AG09309 (cell line): Measurements from ENCODE around the gene RALB.

ENCODE experiments used
- DNase-seq: peaks from one replicate; pipeline ENCODE4 v3.0.0-alpha.2; 2010; ENCODE audit warnings: low read depth
- H3K4me3 ChIP-seq: 2 replicates; pipeline ENCODE4 v1.5.1; 2011; ENCODE audit warnings: mild to moderate bottlenecking, low read depth, low read length, moderate library complexity; ENCODE audit not compliant: control insufficient read depth
- TF ChIP-seq, protein P1 (sequence below): IDR thresholded peaks from 2 replicates; pipeline ENCODE4 v1.5.1; 2011; ENCODE audit warnings: mild to moderate bottlenecking, low read depth, low read length, inconsistent platforms; ENCODE audit not compliant: insufficient read depth, control insufficient read depth; ENCODE audit errors: missing control alignments

Gene RALB

DNA sequence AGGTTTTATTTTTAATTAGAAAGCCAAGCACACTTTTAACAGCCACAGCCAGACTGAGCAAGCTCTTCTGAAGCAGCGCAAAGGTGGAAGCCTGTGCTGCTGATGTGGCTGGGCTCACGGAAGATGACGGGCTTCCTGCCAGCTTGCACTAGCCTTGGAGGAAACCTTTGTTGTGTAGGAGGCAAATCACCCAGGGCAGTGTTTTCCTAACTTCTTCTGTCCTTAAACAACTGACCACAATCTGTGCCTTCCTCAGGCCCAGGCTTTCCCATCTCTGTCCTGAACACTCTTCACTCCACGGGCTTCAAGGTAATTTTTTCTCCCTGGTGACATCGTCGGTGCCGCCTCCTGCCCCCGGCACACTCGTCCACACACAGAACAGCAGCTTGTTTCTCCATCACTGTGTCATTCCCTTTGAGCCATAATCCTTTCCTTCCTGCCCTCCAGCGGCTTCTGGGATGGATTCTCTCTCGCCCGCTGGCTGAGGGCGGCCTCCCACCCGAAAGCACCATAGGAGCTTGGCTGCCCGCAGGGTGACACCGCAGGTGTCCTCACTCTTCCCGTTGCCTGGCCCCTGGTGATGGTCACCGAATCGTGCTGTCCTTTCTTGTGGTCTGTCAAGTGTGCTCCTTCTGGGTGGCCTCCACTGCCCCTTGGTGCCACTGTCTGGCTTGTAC is 62.2 kb downstream of the RALB start:
- H3K4me3 ChIP-seq, result no peak overlapping the region
- TF ChIP-seq, protein P1, sequence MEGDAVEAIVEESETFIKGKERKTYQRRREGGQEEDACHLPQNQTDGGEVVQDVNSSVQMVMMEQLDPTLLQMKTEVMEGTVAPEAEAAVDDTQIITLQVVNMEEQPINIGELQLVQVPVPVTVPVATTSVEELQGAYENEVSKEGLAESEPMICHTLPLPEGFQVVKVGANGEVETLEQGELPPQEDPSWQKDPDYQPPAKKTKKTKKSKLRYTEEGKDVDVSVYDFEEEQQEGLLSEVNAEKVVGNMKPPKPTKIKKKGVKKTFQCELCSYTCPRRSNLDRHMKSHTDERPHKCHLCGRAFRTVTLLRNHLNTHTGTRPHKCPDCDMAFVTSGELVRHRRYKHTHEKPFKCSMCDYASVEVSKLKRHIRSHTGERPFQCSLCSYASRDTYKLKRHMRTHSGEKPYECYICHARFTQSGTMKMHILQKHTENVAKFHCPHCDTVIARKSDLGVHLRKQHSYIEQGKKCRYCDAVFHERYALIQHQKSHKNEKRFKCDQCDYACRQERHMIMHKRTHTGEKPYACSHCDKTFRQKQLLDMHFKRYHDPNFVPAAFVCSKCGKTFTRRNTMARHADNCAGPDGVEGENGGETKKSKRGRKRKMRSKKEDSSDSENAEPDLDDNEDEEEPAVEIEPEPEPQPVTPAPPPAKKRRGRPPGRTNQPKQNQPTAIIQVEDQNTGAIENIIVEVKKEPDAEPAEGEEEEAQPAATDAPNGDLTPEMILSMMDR, result no peak
- no peak for DNase-seq

DNA sequence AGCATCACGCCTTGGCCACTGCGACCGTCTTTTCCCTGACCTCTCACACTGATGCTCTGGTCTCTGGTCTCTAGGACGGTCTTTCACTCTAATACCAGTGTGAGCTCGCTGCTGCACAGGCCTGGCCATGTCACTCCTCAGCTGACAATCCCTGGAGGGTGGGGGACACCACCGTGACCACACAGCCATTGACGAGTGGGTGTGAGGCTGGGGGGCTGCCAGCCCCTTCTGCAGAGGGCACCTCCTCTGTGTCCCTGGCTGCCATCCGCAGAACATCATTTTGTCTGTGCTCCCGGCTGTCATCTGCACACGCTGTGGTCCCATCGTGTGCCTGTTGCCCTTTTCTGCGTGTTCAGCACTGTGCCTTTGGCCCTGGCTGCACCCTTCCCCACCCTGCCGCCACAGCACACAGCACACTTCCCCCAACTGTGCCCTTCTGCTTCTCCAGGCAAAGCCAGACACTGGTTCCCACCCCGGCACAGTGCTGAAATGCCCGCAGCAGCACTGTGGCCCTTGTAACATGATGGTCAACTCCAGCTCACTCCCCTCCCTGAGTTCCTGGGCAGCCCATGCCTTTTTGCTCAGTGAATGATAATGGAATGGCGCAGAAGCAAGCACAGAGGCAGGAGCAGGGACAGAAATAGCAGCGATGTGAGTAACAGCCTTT is 62.8 kb downstream of the RALB start:
- TF ChIP-seq, protein P1, result no peak
- H3K4me3 ChIP-seq, result no peak overlapping the region
- no peak for DNase-seq

DNA sequence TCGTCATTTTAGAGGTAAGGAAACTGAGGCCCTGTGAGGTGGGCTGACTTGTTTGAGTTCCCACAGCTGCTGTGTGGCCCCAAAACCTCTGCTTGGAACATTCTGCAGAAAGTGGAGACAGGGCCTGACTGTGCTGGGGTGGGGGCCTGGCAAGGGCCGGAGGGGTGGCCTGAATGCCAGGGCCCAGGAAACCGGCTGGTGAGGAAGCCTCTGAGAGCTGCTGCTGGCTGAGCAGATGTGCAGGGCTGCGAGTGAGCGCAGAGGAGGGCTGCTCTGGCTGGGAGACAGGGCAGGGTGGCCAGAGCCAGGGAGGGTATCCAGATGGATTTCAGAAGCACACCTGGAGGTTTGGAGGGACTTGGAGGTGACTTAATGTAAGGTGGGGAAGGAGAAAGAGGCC is 63.4 kb downstream of the RALB start:
- no peak for DNase-seq
- TF ChIP-seq, protein P1, result no peak
- no peak overlapping the region for H3K4me3 ChIP-seq

DNA sequence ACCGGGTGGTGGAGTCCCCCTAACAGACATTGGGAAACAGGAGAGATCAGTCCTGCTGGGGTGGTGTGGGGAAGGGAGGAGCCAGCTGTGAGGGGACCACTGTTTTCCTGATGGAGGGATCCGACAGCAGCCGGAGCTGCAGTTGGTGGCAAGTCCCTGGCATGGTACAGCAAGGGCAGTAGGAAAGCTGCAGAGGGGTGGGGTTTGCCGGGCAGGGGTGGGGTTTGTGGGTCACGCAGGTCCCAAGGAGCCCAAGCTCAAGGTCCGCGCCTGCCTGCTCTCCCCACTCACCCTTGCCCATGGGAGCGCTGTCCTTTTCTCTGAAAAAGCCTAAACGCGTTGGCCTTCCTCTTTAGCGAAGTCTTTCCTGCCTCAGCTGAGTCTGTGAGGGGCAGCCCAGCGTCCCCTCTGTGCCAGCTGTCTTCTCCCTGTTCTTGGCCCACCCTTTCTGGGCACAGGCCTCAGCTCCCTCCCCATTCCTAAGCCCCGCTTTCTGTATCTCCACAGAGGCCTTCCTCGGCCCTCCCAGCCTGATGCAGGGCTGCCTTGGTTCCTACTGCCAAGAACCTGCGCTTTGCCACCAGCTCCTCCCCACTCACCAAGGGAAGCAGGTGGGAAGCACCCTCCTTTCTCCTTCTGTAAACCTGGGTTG is 64.0 kb downstream of the RALB start:
- no peak for DNase-seq
- TF ChIP-seq, protein P1, result no peak

DNA sequence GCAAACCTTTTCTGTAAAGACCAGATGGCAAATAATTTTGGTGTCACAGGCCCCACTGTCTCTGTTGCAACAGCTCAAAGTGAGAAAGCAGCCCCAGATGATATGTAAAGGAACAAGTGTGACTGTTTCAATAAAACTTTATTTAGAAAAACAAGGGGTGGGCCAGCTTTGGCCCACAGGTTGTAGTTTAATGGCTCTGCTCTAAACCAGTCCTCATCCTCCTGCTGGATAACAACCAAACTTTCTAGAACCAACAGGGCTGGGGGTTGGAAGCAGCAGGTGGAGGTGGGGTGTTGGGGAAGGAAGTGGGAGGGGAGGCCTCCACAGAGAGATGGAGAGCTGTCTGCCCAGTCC is 64.5 kb downstream of the RALB start:
- H3K4me3 ChIP-seq, result no peak overlapping the region
- TF ChIP-seq, protein P1, result no peak
- no peak for DNase-seq

More for the DNA sequence above, 64.0 kb downstream of the RALB start:
- H3K4me3 ChIP-seq, result no peak overlapping the region

DNA sequence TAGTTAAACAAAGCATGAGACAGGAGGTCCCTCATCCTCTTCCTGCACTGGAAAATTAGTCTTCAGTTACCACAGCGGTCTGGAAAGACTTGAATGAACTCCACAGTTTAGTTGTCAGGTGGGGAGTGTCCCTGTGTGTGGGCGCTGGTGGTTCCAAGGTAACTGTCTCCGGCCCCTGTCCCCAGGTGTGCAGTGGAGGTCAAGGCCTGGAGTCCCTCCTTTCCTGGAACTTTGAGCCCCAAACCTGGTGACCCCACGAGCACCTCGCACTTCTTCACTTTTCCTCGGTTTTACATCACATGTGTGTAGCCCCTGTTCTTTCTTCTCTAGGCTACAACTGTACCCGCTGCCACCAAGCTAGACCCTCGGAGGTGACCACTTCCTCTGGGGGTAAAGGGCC is 65.3 kb downstream of the RALB start:
- TF ChIP-seq, protein P1, result no peak
- DNase-seq, result no peak

More for the DNA sequence above, 65.3 kb downstream of the RALB start:
- H3K4me3 ChIP-seq, result no peak overlapping the region
